GM21619 (cell line): ENCODE measurements around the gene TVP23C.

ENCODE experiments used
- ATAC-seq: cut with Tn5 transposase; IDR thresholded peaks from one replicate; pipeline ENCODE4 v1.9.1; 2021; ENCODE audit not compliant: unreplicated experiment

The TVP23C gene

GRCh38 chr17:15496735-15497670 is 66.3 kb downstream of the TVP23C start:
- ATAC-seq: no peak

- no peak for ATAC-seq
These were observed 68.5 kb downstream of the TVP23C start for GRCh38 chr17:15494821-15495220.

- no peak for ATAC-seq
These were observed 69.6 kb downstream of the TVP23C start for GRCh38 chr17:15493693-15494035.

GRCh38 chr17:15492791-15493692 is 70.2 kb downstream of the TVP23C start:
- ATAC-seq: no peak

- no peak for ATAC-seq
These were observed 71.1 kb downstream of the TVP23C start for GRCh38 chr17:15492186-15492585.

- ATAC-seq: no peak
These were observed 72.5 kb downstream of the TVP23C start for GRCh38 chr17:15490634-15491261.

- no peak for ATAC-seq
These were observed 74.7 kb downstream of the TVP23C start for GRCh38 chr17:15488557-15488956.

- ATAC-seq: no peak
These were observed 78.2 kb downstream of the TVP23C start for GRCh38 chr17:15485045-15485444.

- ATAC-seq: no peak
These were observed 79.9 kb downstream of the TVP23C start for GRCh38 chr17:15483431-15483830.

- ATAC-seq: no peak
These were observed 80.8 kb downstream of the TVP23C start for GRCh38 chr17:15482476-15482875.

GRCh38 chr17:15481481-15481880 is 81.8 kb downstream of the TVP23C start:
- no peak for ATAC-seq

- no peak for ATAC-seq
These were observed 83.1 kb downstream of the TVP23C start for GRCh38 chr17:15480204-15480603.

- ATAC-seq: no peak
These were observed 83.6 kb downstream of the TVP23C start for GRCh38 chr17:15479703-15480102.

GRCh38 chr17:15478845-15479244 is 84.4 kb downstream of the TVP23C start:
- ATAC-seq: no peak

GRCh38 chr17:15475631-15476354 is 87.5 kb downstream of the TVP23C start:
- ATAC-seq: no peak

- no peak for ATAC-seq
These were observed 90.4 kb downstream of the TVP23C start for GRCh38 chr17:15472891-15473290.

GRCh38 chr17:15470536-15470935 is 92.7 kb downstream of the TVP23C start:
- no peak for ATAC-seq

- no peak for ATAC-seq
These were observed 94.0 kb downstream of the TVP23C start for GRCh38 chr17:15469260-15469659.

- ATAC-seq: no peak
These were observed 95.2 kb downstream of the TVP23C start for GRCh38 chr17:15468126-15468525.

- no peak for ATAC-seq
These were observed 95.7 kb downstream of the TVP23C start, which contains the start of gene CDRT4 for GRCh38 chr17:15467592-15467991. TSS of gene CDRT4 (minus strand) at chr17:15467621. CDS start at chr17:15440238, 27,383 bp downstream.

GRCh38 chr17:15466131-15466530 is 97.2 kb downstream of the TVP23C start:
- no peak for ATAC-seq
